ENCODE data around the gene ALDH1L2. TPM values are rescaled to one million over a fixed set of nuclear protein-coding genes. Genes with fewer than 3 reads are reported as not detected.
"Not testable (repeated sequence)": the region's sequence is repeated elsewhere in the genome, so short reads cannot be mapped to it uniquely, and the experiment has no call there.

The ALDH1L2 gene
- total RNA-seq, 4 donors from 2014 or later: 7.2 to 12.2 (median 10.2) TPM

- TF ChIP-seq CTCF (IDR thresholded peaks at IDR 0.05) (no peak), EP300 (IDR thresholded peaks at IDR 0.05) (no peak), POLR2A (IDR thresholded peaks at IDR 0.05) (no peak)
- H3K27ac ChIP-seq: no peak overlapping the region
- H3K27me3 ChIP-seq: no peaks in the 10 kb centered on the region
- WGBS, 2 donors: 92 to 93% methylated on average over 4 of the region's 4 CpGs
- H3K9me3 ChIP-seq: no peaks in the 10 kb centered on the region
- H3K4me3 ChIP-seq: no peak overlapping the region
- no peak for DNase-seq (ENCODE audit: low spot score in 2 of 2)
- H3K4me1 ChIP-seq: peaks cover 0 to 20% (median 11%) of the 10 kb centered on the region in 4 donors
- peaks cover 0 to 77% (median 5%) of the 10 kb centered on the region in 3 donors for H3K36me3 ChIP-seq
Measured at GRCh38 chr12:104990950-104991349, 93.3 kb downstream of the ALDH1L2 start.

- TF ChIP-seq CTCF (IDR thresholded peaks at IDR 0.05) (no peak), POLR2A (IDR thresholded peaks at IDR 0.05) (peak in 1 of 2 donors; percentile 79), EP300 (IDR thresholded peaks at IDR 0.05) (peak in 1 of 2 donors; percentile 83)
- Histone ChIP-seq H3K4me1 (peaks cover 0 to 26% (median 14%) of the 10 kb centered on the region in 4 donors), H3K9me3 (no peaks in the 10 kb centered on the region), H3K27me3 (no peaks in the 10 kb centered on the region), H3K27ac (peak within 1 kb of the TSS in 3 of 4 donors; percentile 66 to 84 (median 71)), H3K36me3 (peaks cover 0 to 33% (median 0%) of the 10 kb centered on the region in 3 donors), H3K4me3 (peak within 1 kb of the TSS; percentile 62 to 94 (median 84))
- peak; percentile 91 to 96 for DNase-seq (ENCODE audit: low spot score in 2 of 2)
- 0% methylated on average over 28 to 30 of the region's 59 CpGs for WGBS, 2 donors
Measured at GRCh38 chr12:104986022-104986941, 98.0 kb downstream of the ALDH1L2 start, which contains the start of gene NOPCHAP1. NOPCHAP1 (plus strand) TSS chr12:104986316; CDS start chr12:104986353, 37 bp downstream.

GRCh38 chr12:104985206-104985605 lies 99.1 kb downstream of the ALDH1L2 start:
- WGBS, 2 donors: 89% methylated on average over 4 of the region's 4 CpGs
- Histone ChIP-seq H3K9me3 (no peaks in the 10 kb centered on the region), H3K27ac (no peak overlapping the region), H3K27me3 (no peaks in the 10 kb centered on the region), H3K4me1 (peaks cover 0 to 26% (median 14%) of the 10 kb centered on the region in 4 donors), H3K36me3 (peaks cover 0 to 22% (median 0%) of the 10 kb centered on the region in 3 donors), H3K4me3 (no peak overlapping the region)
- TF ChIP-seq EP300 (IDR thresholded peaks at IDR 0.05) (no peak), POLR2A (IDR thresholded peaks at IDR 0.05) (no peak), CTCF (IDR thresholded peaks at IDR 0.05) (no peak)
- DNase-seq (ENCODE audit: low spot score in 2 of 2): no peak

- H3K9me3 ChIP-seq: not testable (repeated sequence)
Measured at GRCh38 chr12:104977688-104978087, 106.6 kb downstream of the ALDH1L2 start.

GRCh38 chr12:104976703-104977102 lies 107.6 kb downstream of the ALDH1L2 start:
- Histone ChIP-seq H3K4me3 (no peak overlapping the region), H3K27ac (no peak overlapping the region), H3K9me3 (no peaks in the 10 kb centered on the region), H3K36me3 (no peaks in the 10 kb centered on the region), H3K27me3 (no peaks in the 10 kb centered on the region), H3K4me1 (no peaks in the 10 kb centered on the region)
- WGBS, 2 donors: 84% methylated on average over 2 of the region's 8 CpGs; no CpG with 5 or more reads in 1 of the 2 donors
- DNase-seq (ENCODE audit: low spot score in 2 of 2): no peak
- TF ChIP-seq POLR2A (IDR thresholded peaks at IDR 0.05): no peak
- no peak for TF ChIP-seq CTCF (IDR thresholded peaks at IDR 0.05)
- TF ChIP-seq EP300 (IDR thresholded peaks at IDR 0.05): no peak

More at GRCh38 chr12:104977688-104978087, 106.6 kb downstream of the ALDH1L2 start:
- not testable (repeated sequence) for H3K4me3 ChIP-seq; H3K27me3 ChIP-seq; DNase-seq (ENCODE audit: low spot score in 2 of 2); H3K27ac ChIP-seq; H3K36me3 ChIP-seq; H3K4me1 ChIP-seq
- WGBS, 2 donors: 92% methylated on average over 14 of the region's 15 CpGs; no CpG with 5 or more reads in 1 of the 2 donors
